NT2/D1 (cell line): ENCODE results near the gene AKAP6.

ENCODE experiments used
- DNase-seq: peaks from one replicate; pipeline ENCODE4 v3.0.0-alpha.2; 2011; ENCODE audit warnings: low read depth, low spot score
- H3K27me3 ChIP-seq: 2 replicates; pipeline ENCODE4 v1.6.0; 2011; ENCODE audit warnings: mild to moderate bottlenecking; ENCODE audit not compliant: insufficient read length, insufficient read depth
- H3K36me3 ChIP-seq: 2 replicates; pipeline ENCODE4 v1.6.1; 2011; ENCODE audit warnings: mild to moderate bottlenecking, low read length, mixed read lengths; ENCODE audit not compliant: insufficient read depth, insufficient read length
- H3K4me1 ChIP-seq: 2 replicates; pipeline ENCODE4 v1.5.1; 2011; ENCODE audit not compliant: insufficient read depth, insufficient read length
- H3K4me3 ChIP-seq: 2 replicates; pipeline ENCODE4 v1.5.1; 2011; ENCODE audit warnings: low read depth; ENCODE audit not compliant: insufficient read length
- H3K9ac ChIP-seq: 2 replicates; pipeline ENCODE4 v1.6.0; 2011; ENCODE audit warnings: low read depth; ENCODE audit not compliant: insufficient read length
- H3K9me3 ChIP-seq: 2 replicates; pipeline ENCODE4 v1.5.1; 2011; ENCODE audit warnings: mild to moderate bottlenecking, low read length; ENCODE audit not compliant: insufficient read depth
- SUZ12 ChIP-seq: IDR thresholded peaks from 2 replicates; pipeline ENCODE4 v1.6.1; 2011; ENCODE audit not compliant: insufficient read length, insufficient read depth; ENCODE audit errors: extremely low read depth
- YY1 ChIP-seq: IDR thresholded peaks from 2 replicates; pipeline ENCODE4 v1.6.1; 2011; ENCODE audit not compliant: insufficient read length, insufficient read depth
- ZNF274 ChIP-seq: IDR thresholded peaks from 2 replicates; pipeline ENCODE4 v1.6.1; 2011; ENCODE audit warnings: mild to moderate bottlenecking, low read depth, low read length

AKAP6 gene

DNA sequence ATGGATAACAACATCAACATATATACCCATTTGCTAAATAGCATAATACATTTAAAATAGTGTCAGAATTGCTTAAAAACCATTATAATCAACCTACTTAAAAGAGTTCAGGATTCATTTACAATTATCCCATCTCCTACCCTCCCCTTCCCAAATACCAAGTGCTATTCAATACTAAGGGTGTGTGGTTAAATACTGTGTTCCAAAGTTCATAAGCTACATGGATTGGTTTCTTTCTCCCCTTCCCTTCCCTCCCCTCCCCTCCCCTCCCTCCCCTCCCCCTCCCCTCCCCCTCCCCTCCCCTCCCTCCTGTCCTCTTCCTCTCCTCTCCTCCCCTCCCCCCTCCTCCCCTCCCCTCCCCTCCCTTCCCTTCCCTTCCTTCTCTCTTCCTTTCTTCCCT, 512.6 kb downstream of the AKAP6 start:
- Histone ChIP-seq H3K9ac (no peak overlapping the region), H3K9me3 (no peaks in the 10 kb centered on the region), H3K4me3 (no peak overlapping the region), H3K36me3 (no peaks in the 10 kb centered on the region), H3K27me3 (no peaks in the 10 kb centered on the region), H3K4me1 (no peaks in the 10 kb centered on the region)
- DNase-seq, result no peak
- no peak for TF ChIP-seq ZNF274
- TF ChIP-seq SUZ12, result no peak
- no peak for TF ChIP-seq YY1

DNA sequence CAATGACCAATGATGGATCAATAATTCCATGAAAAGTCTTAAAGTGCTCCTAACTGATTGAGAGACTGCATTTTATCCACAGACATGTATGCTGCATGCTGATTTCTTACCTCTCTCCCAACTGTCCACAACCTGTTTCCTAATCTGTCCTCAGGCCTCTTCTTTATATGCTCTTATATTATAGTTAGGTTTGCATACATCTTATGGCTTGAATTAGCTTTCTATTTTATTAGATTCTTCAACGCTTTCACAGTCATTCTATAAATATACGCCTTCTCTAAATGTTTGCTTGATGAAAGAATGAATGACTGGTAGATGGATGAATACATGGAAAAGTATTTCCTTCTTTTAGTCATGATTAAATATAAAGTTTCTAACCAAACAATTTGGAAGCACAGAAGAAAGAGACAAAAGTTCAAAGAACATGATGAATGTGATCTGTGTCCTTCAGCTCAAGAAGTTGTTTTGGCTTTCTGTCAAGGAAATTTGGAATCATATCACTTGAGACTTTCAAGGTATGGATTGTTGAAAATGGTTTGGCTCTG, 517.8 kb downstream of the AKAP6 start:
- Histone ChIP-seq H3K36me3 (no peaks in the 10 kb centered on the region), H3K27me3 (no peaks in the 10 kb centered on the region), H3K9me3 (no peaks in the 10 kb centered on the region), H3K9ac (no peak overlapping the region), H3K4me3 (no peak overlapping the region), H3K4me1 (no peaks in the 10 kb centered on the region)
- DNase-seq, result no peak
- TF ChIP-seq ZNF274 (no peak), SUZ12 (no peak), YY1 (no peak)

DNA sequence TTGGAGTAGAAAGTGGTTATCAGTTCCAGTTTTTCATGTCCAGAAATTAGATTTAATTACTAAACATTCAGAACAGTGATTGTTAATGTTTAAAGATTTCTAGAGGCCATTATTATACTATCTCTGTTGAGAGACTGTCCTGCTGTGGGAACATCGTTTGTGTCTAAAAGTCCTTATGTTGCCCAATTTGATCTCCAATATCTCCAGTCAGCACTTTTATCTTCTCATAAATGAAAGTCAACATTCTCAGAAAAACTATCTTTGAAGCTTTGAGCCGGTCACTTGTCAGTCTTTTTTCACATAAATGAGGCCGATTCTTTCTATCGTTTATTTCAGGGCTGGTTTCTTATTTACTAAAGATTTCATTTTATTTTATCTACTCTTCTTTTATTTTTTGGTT, 518.8 kb downstream of the AKAP6 start:
- TF ChIP-seq YY1, result no peak
- no peak for TF ChIP-seq ZNF274
- no peak for TF ChIP-seq SUZ12
- Histone ChIP-seq H3K4me1 (no peaks in the 10 kb centered on the region), H3K36me3 (no peaks in the 10 kb centered on the region), H3K9ac (no peak overlapping the region), H3K9me3 (no peaks in the 10 kb centered on the region), H3K4me3 (no peak overlapping the region), H3K27me3 (no peaks in the 10 kb centered on the region)
- DNase-seq, result no peak

DNA sequence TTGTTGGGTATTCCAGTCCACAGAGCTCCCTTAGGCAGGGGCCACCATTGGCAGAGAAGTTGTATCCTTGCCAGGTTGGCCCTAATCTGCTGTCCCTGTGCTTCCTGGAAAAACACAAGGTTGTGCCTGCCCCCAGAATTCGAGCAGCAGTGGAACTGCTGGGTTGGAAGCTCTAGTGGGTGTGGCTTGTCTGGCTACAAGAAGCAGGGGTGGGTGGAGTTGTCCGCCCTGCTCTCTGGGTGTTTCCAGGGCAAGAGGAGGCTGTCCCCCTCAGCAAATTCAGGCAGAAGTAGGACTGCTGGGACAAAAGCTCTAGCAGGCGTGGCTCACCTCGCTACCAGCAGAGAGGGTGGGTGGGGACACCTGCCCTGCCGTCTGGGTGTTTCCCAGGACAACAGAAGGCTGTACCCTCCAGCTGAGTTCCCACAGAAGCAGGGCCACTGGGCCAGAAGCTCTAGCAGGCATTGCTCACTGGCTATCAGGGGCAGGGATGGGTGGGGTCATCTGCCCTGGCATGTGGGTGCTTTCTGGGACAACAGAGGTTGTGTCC, 536.8 kb downstream of the AKAP6 start:
- Histone ChIP-seq H3K4me3 (no peak overlapping the region), H3K9ac (no peak overlapping the region), H3K36me3 (no peaks in the 10 kb centered on the region), H3K4me1 (no peaks in the 10 kb centered on the region), H3K9me3 (no peaks in the 10 kb centered on the region), H3K27me3 (no peaks in the 10 kb centered on the region)
- DNase-seq, result no peak
- TF ChIP-seq SUZ12, result no peak
- TF ChIP-seq YY1, result no peak
- TF ChIP-seq ZNF274, result no peak

DNA sequence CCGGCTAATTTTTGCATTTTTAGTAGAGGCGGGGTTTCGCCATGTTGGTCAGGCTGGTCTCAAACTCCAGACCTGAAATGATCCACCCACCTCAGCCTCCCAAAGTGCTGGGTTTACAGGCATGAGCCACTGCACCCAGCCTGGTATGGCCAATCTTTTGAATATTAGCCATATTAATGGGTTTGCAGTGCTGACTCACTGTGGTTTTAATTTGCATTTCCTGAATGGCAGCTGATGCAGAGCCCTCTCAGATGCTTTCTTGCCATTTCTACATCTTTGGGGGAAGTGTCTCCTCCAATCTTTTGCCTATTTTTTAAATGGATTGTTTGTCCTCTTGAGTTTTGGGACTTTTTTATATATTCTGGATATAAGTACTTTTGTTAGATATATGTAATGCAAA, 554.1 kb downstream of the AKAP6 start:
- H3K4me3 ChIP-seq, result no peak overlapping the region
- no peak for TF ChIP-seq ZNF274
- TF ChIP-seq SUZ12, result no peak
- no peak for TF ChIP-seq YY1
- H3K9ac ChIP-seq, result no peak overlapping the region
- no peaks in the 10 kb centered on the region for H3K36me3 ChIP-seq
- DNase-seq, result no peak
- no peaks in the 10 kb centered on the region for H3K27me3 ChIP-seq
- no peaks in the 10 kb centered on the region for H3K4me1 ChIP-seq
- no peaks in the 10 kb centered on the region for H3K9me3 ChIP-seq
